OCI-LY7 (cell line): Measurements from ENCODE around the gene GMCL1. TPM values are rescaled to one million over a fixed set of nuclear protein-coding genes. Genes with fewer than 3 reads are reported as not detected.

ENCODE experiments used
- BruUV-seq: library from RNA; stranded (reverse); fragments of 400-500 nt; replicated peaks from 2 replicates; lab custom pipeline; 2021; lab: Mats Ljungman, UMichigan
- CTCF ChIA-PET: fragments of 300-600 bp; sonication (Branson Sonifier 250); formaldehyde crosslinking; loops from one replicate; lab custom pipeline; 2022; ENCODE audit warnings: antibody characterized with exemption; ENCODE audit not compliant: unreplicated experiment; lab: Charles Lee
- POLR2A ChIA-PET: fragments of 300-600 bp; sonication (Branson Sonifier 250); formaldehyde crosslinking; loops from one replicate; lab custom pipeline; 2022; ENCODE audit warnings: antibody characterized with exemption; lab: Charles Lee
- DNase-seq: peaks from one replicate; pipeline ENCODE4 v3.0.0-alpha.2; 2015; ENCODE audit warnings: low spot score
- H2AFZ ChIP-seq: fragments of 200-600 bp; sonication (generic), shearing (Covaris generic); 2 replicates; pipeline ENCODE4 v1.6.1; 2014; ENCODE audit warnings: mild to moderate bottlenecking, antibody characterized with exemption, low read length, moderate library complexity
- H3K27ac ChIP-seq: fragments of 200-600 bp; sonication (generic); 2 replicates; pipeline ENCODE4 v1.5.1; 2014; ENCODE audit warnings: mixed run types, low read depth, mild to moderate bottlenecking, moderate library complexity, low read length, inconsistent platforms; ENCODE audit not compliant: poor library complexity, severe bottlenecking
- H3K36me3 ChIP-seq: fragments of 200-600 bp; sonication (generic); 2 replicates; pipeline ENCODE4 v1.6.1; 2014; ENCODE audit warnings: mild to moderate bottlenecking, antibody characterized with exemption, low read length, moderate library complexity, mixed read lengths; ENCODE audit not compliant: insufficient read depth
- H3K4me1 ChIP-seq: fragments of 200-600 bp; sonication (generic); 2 replicates; pipeline ENCODE4 v1.5.1; 2014; ENCODE audit warnings: mild to moderate bottlenecking, low read length; ENCODE audit not compliant: insufficient read depth, poor library complexity, severe bottlenecking
- H3K4me2 ChIP-seq: fragments of 200-600 bp; sonication (generic); 2 replicates; pipeline ENCODE4 v1.6.1; 2014; ENCODE audit warnings: mild to moderate bottlenecking, low read length
- H3K4me3 ChIP-seq: fragments of 200-600 bp; sonication (generic); 2 replicates; pipeline ENCODE4 v1.5.1; 2014; ENCODE audit warnings: mild to moderate bottlenecking, low read depth, low read length; ENCODE audit not compliant: poor library complexity, severe bottlenecking
- H3K79me2 ChIP-seq: fragments of 200-600 bp; sonication (generic); 2 replicates; pipeline ENCODE4 v1.6.1; 2016; ENCODE audit warnings: low read depth, mild to moderate bottlenecking, low read length, moderate library complexity, mixed read lengths; ENCODE audit not compliant: insufficient read depth
- H3K9me2 ChIP-seq: fragments of 200-600 bp; sonication (generic); 2 replicates; pipeline ENCODE4 v1.6.1; 2016; ENCODE audit warnings: mild to moderate bottlenecking, low read length, mixed read lengths; ENCODE audit not compliant: insufficient read depth
- H3K9me3 ChIP-seq: fragments of 200-600 bp; sonication (generic); 2 replicates; pipeline ENCODE4 v1.6.1; 2014; ENCODE audit warnings: mild to moderate bottlenecking, mixed run types, low read length, mixed read lengths
- H4K20me1 ChIP-seq: fragments of 200-600 bp; sonication (generic); 2 replicates; pipeline ENCODE4 v1.6.1; 2014; ENCODE audit warnings: mild to moderate bottlenecking, antibody characterized with exemption, low read length, moderate library complexity, mixed read lengths; ENCODE audit not compliant: insufficient read depth
- EZH2phosphoT487 ChIP-seq: fragments of 200-600 bp; sonication (generic); IDR thresholded peaks from 2 replicates; pipeline ENCODE4 v1.6.1; 2018; ENCODE audit warnings: low read depth, borderline replicate concordance, mild to moderate bottlenecking, mixed run types, antibody characterized with exemption, low read length, moderate library complexity, mixed read lengths
- intact Hi-C: fragments of 100-400 bp; cut with micrococcal nuclease; formaldehyde crosslinking; loops from one replicate; pipeline ENCODE4 v1.10.0; 2022; ENCODE audit not compliant: unreplicated experiment
- total RNA-seq, 2 experiments: library from RNA; depleted of rRNA in 1 of 2; stranded (reverse); fragments of >200 nt in 1 of 2; shearing (Covaris generic) in 1 of 2; gene quantifications; 2 replicates each; pipeline ENCODE4 v1.2.3, GENCODE V29; 2014 to 2022
- TF ChIP-seq, protein P1 (sequence below): fragments of 200-600 bp; sonication (generic); conservative IDR thresholded peaks from 2 replicates; pipeline ENCODE4 v1.5.1; 2014; ENCODE audit warnings: mild to moderate bottlenecking, antibody characterized with exemption, low read length, moderate library complexity, mixed read lengths

The GMCL1 gene
- total RNA-seq, 2 experiments from 2014 or later, result 14.4 to 25.9 TPM

DNA sequence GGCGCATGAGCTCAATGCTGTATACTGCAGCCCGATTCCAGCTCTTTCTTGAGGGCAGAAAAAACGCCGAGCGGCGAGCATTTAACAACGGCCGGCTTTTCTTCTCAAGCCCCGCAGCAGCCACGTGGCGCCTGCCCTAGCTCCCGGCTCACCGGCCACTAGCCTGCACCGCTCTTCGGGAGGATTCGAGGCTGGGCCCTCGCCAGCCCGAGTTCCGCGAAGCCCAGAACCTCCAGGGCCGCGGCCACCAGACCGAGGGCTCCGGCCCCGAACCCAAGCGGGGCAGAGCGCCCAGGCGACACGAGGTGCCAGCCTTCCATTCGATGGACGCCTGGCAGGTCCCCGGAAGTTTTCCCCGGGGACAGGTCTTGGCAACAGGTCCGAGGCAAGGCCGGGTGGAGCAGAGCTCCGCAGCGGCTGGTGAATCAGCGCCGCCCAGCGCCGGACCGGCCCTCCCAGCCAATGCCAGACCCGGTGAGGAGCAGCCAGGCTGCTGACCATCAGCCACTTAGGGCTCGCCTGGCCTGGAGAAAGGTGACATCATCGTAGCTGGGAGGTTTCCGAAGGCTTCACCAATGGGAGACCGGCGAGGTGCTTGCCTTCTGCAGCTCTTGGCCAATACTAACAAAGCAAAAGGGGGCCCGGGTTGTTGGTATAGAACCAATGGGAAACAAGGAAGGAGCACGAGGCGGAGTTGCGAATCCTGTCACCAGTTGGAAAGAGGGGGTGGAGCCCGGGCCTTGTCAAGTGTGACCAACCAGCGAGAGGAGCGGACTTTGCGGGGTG, 84.9 kb downstream of the GMCL1 start:
- TF ChIP-seq, protein P1, sequence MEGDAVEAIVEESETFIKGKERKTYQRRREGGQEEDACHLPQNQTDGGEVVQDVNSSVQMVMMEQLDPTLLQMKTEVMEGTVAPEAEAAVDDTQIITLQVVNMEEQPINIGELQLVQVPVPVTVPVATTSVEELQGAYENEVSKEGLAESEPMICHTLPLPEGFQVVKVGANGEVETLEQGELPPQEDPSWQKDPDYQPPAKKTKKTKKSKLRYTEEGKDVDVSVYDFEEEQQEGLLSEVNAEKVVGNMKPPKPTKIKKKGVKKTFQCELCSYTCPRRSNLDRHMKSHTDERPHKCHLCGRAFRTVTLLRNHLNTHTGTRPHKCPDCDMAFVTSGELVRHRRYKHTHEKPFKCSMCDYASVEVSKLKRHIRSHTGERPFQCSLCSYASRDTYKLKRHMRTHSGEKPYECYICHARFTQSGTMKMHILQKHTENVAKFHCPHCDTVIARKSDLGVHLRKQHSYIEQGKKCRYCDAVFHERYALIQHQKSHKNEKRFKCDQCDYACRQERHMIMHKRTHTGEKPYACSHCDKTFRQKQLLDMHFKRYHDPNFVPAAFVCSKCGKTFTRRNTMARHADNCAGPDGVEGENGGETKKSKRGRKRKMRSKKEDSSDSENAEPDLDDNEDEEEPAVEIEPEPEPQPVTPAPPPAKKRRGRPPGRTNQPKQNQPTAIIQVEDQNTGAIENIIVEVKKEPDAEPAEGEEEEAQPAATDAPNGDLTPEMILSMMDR, result peak; percentile 50; the same call in 1 of the 2 replicates
- TF ChIP-seq EZH2phosphoT487, result no peak
- Histone ChIP-seq H3K4me3 (peak overlapping the region; percentile 91), H3K27ac (peak overlapping the region; percentile 58), H2AFZ (peak overlapping the region; percentile 74; the same call in 1 of the 2 replicates), H4K20me1 (no peaks in the 10 kb centered on the region), H3K4me2 (peak overlapping the region; percentile 90), H3K79me2 (no peaks in the 10 kb centered on the region), H3K4me1 (peaks cover 40% of the 10 kb centered on the region), H3K9me3 (no peaks in the 10 kb centered on the region), H3K9me2 (no peaks in the 10 kb centered on the region), H3K36me3 (peaks cover 15% of the 10 kb centered on the region; the same call in 1 of the 2 replicates)
- CTCF ChIA-PET, result interaction anchor here (0.9 to 1.5 kb wide), 5 partner anchors 21 to 389 kb away, joined by 3 to 6 read pairs (median 4); partner anchors contain the start of gene SNRNP27
- DNase-seq, result peak; percentile 100
- BruUV-seq, result TSS peak; percentile 90
- intact Hi-C loops, result loop anchor here (1.0 to 5.0 kb wide), 7 partner anchors 156 to 387 kb away; partner anchors contain the start of genes SNRPG and TIA1
- POLR2A ChIA-PET, result interaction anchor here (0.6 to 3.2 kb wide), 35 partner anchors 9 to 379 kb away, joined by 3 to 19 read pairs (median 5); partner anchors contain the start of genes C2orf42, PCYOX1, SNRNP27 and SNRPG

DNA sequence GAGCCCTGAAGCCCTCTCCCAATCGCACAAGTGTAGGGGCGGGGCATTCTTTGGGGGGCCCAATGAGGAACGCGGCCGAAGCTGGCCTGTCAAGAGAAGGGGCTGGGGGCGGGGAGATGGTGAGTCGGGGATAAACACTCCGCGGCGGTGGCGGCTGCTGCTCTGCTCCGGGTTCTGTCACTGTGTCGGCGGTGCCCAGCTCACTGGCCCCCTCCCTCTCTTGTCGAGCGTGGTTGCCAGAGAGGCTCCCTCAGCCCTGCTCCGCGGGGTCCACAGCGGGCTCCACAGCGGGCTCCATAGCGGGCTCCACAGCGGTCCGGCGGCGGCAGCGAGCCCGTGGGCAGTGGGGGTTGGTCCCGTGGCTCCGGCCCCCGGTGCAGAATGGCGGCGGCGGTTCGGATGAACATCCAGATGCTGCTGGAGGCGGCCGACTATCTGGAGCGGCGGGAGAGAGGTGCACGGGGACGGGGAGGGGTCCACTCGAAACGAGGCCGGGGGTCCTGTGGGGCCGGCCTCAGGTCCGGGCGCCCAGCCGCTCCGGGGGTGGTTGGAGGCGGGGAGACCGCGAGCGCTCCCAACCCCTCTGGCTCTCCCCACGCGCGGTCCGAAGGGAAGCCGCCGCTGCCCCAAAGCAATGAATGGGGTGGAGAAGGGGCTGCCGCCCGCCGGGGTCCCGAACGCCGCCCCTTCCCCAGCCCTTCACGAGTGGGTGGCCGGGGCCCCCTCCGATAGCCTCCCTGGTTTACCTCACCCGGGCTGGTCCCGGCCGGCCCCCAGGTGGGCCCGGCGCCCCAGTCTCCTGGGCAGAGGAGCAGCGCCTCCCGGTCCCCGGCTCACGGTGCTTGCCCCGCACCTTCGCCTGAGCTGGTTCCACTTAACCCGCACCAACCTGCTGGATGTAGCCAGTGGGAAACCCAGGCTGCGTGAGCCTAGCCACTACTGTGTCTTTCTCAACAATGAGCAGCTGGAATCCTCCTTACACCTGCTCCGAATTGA, 85.8 kb downstream of the GMCL1 start, which contains the start of gene MXD1:
Gene MXD1 (plus strand): TSS at position 160 of the 996 bp plus-strand sequence. CDS start 222 bp downstream, at position 382.
- no peaks in the 10 kb centered on the region for H3K9me2 ChIP-seq
- H3K79me2 ChIP-seq, result no peaks in the 10 kb centered on the region
- peak within 1 kb of the TSS; percentile 92 for H3K4me2 ChIP-seq
- ChIA-PET POLR2A (interaction anchor here (0.6 to 3.2 kb wide), 29 partner anchors 8 to 378 kb away, joined by 3 to 19 read pairs (median 5); partner anchors contain the start of genes C2orf42, PCYOX1, SNRNP27 and SNRPG), CTCF (interaction anchor here (0.9 to 1.5 kb wide), 2 partner anchors 22 to 191 kb away, joined by 4 to 6 read pairs; partner anchors contain the start of gene SNRNP27)
- H3K4me1 ChIP-seq, result peaks cover 40% of the 10 kb centered on the region
- no TSS peak for BruUV-seq
- no peaks in the 10 kb centered on the region for H4K20me1 ChIP-seq
- peak within 1 kb of the TSS; percentile 58 for H3K27ac ChIP-seq
- intact Hi-C loops, result loop anchor here (1.0 to 5.0 kb wide), 7 partner anchors 156 to 386 kb away; partner anchors contain the start of genes SNRPG and TIA1
- H3K9me3 ChIP-seq, result no peaks in the 10 kb centered on the region
- peaks cover 9% of the 10 kb centered on the region; the same call in 1 of the 2 replicates for H3K36me3 ChIP-seq
- no peak for TF ChIP-seq EZH2phosphoT487
- TF ChIP-seq, protein P1, result no peak
- peak within 1 kb of the TSS; percentile 74; the same call in 1 of the 2 replicates for H2AFZ ChIP-seq
- H3K4me3 ChIP-seq, result peak within 1 kb of the TSS; percentile 91
- no peak for DNase-seq
